Activated CD8-positive, alpha-beta memory T cell treated with anti-CD3 and anti-CD28 coated beads for 1 hour (primary cell): ENCODE measurements around the gene ZNF532.
"Not testable (repeated sequence)": the region's sequence is repeated elsewhere in the genome, so short reads cannot be mapped to it uniquely, and the experiment has no call there.

Experiments used
- DNase-seq, 2 donors: peaks; one replicate each; pipeline ENCODE4 v3.0.0-alpha.2; 2020; ENCODE audit warnings: low read depth in 1 of 2; ENCODE audit errors: extremely low read depth in 1 of 2

ZNF532 gene, protein sequence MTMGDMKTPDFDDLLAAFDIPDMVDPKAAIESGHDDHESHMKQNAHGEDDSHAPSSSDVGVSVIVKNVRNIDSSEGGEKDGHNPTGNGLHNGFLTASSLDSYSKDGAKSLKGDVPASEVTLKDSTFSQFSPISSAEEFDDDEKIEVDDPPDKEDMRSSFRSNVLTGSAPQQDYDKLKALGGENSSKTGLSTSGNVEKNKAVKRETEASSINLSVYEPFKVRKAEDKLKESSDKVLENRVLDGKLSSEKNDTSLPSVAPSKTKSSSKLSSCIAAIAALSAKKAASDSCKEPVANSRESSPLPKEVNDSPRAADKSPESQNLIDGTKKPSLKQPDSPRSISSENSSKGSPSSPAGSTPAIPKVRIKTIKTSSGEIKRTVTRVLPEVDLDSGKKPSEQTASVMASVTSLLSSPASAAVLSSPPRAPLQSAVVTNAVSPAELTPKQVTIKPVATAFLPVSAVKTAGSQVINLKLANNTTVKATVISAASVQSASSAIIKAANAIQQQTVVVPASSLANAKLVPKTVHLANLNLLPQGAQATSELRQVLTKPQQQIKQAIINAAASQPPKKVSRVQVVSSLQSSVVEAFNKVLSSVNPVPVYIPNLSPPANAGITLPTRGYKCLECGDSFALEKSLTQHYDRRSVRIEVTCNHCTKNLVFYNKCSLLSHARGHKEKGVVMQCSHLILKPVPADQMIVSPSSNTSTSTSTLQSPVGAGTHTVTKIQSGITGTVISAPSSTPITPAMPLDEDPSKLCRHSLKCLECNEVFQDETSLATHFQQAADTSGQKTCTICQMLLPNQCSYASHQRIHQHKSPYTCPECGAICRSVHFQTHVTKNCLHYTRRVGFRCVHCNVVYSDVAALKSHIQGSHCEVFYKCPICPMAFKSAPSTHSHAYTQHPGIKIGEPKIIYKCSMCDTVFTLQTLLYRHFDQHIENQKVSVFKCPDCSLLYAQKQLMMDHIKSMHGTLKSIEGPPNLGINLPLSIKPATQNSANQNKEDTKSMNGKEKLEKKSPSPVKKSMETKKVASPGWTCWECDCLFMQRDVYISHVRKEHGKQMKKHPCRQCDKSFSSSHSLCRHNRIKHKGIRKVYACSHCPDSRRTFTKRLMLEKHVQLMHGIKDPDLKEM (N-terminal part only)

DNA sequence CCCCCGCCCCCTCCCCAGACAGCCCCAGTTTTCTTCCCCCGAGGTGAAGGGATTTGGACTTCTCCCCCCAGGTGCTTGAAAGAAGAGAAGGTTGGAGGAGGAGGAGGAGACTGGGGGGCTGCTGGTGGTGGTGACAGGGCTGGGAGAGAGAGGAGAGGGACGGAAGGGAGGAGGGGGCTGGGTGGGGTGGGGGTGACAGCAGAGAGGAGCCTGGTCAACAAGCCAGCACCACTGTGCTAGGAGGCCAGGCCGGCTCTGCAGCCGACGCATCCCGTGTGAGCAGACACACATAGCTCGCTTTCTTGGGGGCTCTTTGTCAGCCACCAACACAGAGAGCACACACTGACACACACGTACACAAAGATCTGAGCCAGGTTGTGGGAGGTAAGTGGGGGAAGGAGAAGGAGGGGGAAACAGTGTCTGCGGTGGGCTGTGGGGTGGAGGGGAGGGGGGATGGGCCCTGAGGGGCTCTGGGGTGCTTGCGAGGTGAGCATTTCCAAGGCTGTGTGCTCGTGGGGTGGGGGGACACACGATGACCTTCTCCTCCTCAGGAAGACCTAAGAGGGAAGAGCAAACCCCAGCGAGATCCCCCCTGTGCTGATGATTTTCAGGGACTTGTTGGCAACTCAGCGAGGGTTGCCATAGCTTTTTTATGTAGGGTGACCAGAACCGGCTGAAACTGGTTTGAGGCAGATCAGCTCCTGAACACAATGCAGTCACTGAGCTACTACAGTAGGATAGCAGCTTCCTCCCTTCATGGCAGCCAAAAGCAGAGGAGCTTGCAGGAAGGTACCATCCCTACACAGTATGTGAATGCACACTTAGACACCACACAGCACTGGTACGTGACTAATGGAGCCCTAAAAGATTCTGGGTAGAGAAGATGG lies at the start of gene ZNF532:
TSS of gene ZNF532 (plus strand) at position 732 of the 887 bp plus-strand sequence. CDS start 53,411 bp downstream, outside the sequence.
- DNase-seq: no peak

DNA sequence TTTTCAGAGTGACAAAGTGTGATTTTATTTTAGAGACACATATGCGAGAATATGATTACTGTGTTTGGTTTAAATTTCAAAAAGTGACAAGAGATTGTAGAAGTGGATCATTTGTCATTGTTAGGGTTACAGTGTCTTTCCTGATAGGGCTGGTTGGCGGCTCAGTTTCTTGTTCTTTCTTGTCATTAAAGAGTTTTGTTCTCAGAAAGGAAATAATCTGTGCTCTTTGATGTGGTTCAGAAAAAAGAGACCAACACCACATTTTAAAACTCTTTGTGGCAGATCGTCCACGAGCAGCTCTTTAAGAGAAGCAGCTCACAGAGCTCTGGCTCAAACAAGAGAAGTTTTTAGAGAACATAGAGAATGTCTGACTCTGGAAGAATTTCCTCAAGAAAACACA lies 45.6 kb upstream of the ZNF532 start:
- peak in 1 of 2 donors; percentile 1 for DNase-seq

DNA sequence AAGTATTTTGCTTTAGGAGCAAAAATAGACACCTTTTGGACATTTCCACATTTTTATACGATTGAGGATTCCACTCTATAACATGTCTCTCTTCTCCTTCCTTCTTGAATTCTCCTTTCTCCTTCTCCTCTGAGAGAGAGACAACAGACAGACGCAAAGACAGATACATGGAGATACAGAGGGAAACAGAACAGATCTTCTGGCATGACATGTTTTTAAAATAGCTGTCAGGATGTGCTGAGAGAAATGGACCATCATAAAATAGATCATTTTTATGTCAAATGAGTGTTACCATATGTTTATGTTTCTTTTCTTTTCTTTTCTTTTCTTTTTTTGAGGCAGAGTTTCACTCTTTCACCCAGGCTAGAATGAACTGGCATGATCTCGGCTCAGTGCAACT lies 44.4 kb upstream of the ZNF532 start:
- DNase-seq: no peak

DNA sequence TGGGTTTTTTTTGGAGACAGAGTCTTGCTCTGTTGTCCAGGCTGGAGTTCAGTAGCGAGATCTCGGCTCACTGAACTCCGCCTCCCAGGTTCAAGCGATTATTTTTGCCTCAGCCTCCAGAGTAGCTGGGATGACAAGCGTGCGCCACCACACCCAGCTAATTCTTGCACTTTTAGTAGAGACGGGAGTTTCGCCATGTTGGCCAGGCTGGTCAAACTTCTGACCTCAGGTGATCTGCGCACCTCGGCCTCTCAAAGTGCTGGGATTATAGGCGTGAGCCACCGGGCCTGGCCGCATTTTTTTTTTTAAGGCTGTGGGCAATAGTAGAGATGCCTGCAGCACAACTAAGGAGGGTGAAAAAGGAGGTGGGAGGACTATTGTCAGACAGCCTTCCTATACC lies 41.7 kb upstream of the ZNF532 start:
- no peak for DNase-seq

DNA sequence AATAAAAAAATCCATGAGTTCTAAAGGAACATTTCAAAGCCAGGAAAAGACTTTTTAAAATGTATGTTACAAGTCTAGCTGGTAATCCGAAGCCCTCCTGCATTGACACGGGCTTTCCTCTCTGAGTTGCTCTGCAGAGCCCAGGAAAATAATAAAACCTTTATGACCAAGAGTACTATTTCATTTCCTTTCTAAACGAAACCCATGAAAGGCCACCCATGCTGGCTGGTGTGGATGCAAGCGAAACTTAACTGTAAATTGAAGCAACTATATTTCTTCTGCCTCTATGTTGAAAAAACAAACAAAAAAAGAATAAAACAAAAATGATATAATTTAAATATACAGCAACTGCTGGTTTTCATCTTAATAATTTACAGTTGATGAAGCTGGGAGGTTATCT lies 41.3 kb upstream of the ZNF532 start:
- DNase-seq: no peak

DNA sequence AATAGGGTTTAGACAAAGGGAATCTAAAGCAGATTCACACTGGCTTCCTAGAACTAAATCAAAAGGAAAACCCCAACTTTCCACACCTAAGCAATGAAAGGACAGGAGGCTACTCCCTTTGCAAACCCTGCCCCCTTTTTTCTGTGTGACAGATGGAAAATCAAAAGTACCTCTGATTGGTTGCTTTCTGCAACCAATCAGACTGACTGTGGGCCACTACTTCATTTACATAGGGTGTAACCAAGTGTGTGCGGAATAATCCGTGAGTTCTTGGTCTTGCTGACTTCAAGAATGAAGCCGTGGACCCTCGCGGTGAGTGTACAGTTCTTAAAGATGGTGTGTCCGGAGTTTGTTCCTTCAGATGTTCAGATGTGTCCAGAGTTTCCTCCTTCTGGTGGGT lies 37.8 kb upstream of the ZNF532 start:
- not testable (repeated sequence) for DNase-seq

DNA sequence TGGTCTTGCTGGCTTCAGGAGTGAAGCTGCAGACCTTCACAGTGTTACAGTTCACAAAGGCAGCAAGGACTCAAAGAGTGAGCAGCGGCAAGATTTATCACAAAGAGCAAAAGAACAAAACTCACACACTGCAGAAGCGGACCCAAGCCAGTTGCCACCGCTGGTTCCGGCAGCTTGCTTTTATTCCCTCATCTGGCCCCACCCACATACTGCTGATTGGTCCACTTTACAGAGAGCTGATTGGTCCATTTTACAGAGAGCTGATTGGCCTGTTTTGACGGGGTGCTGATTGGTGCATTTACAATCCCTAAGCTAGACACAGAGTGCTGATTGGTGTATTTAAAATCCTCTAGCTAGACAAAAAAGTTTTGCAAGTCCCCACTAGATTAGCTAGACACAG lies 37.2 kb upstream of the ZNF532 start:
- no peak for DNase-seq

DNA sequence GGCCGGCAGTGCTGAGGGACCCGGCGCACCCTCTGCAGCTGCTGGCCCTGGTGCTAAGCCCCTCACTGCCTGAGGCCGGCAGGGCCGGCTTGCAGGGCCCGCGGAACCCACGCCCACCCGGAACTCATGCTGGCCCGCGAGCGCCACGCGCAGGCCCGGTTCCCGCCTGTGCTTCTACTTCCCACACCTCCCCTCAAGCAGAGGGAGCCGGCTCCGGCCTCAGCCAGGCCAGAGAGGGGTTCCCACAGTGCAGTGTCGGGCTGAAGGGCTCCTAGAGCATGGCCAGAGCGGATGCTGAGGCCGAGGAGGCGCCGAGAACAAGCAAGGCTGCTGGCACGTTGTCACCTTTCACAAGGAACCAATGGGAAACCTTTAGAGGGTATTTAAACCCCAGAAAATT lies 36.8 kb upstream of the ZNF532 start:
- DNase-seq: no peak

DNA sequence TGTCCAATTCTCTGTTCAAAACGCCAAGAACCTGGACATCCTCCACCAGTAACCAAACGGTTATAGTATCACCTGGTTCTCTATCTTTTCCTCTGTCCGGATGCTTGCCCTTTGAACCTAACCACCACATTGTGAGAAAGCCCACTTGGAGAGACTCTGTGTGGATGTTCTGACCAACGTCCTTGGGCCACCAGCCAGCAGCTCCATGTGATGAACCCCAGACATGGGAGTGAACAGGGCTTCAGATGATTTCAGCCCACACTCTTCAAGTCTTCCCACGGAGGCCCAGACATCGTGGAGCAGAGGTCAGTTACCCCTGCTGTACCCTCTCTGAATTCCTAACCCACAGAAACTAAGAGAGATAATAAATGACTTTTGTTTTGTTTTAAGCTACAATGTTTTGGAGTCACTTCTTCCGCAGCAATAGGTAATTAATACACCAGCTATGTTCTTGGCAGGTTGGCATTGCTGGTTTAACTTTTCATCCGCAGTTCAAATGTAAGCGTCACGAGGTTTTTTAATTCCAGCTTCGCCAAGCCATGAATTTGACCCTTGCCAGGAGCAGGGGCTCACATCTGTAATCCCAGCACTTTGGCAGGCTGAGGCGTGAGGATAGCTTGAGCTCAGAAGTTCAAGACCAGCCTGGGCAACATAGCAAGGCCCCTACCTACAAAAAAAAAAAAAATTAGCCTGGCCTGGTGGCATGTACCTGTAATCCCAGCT lies 36.1 kb upstream of the ZNF532 start:
- DNase-seq: no peak

DNA sequence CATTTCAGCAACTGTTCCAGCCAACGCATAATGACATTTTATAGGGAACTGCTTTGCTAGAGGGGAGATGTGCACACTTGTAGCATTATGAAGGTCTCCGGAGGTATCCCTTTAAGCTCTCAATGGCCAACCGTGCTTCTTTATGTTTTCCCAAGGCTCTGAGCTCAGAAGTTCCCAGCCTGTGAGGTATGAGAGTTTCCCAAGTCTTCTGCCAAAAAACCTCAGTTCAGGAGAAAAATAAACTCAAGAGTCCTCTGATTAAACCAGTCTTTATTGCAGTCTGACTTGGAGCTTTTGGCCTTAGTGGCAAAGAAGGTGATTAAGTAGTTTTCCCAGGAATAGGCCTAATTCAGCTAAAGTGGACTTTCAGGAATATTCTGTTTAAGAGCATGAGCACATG lies 35.4 kb upstream of the ZNF532 start:
- DNase-seq: no peak

DNA sequence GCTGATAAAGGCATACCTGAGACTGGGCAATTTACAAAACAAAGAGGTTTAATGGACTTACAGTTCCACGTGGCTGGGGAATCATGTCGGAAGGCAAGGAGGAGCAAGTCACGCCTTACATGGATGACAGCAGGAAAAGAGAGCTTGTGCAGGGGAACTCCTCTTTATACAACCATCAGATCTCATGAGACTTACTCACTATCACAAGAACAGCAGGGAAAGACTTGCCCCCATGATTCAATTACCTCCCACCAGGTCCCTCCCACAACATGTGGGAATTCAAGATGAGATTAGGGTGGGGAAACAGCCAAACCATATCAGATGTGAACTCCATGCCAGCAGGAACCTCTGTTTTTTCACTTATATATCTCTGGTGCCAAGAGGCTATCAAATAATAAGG lies 34.8 kb upstream of the ZNF532 start:
- DNase-seq: not testable (repeated sequence)

DNA sequence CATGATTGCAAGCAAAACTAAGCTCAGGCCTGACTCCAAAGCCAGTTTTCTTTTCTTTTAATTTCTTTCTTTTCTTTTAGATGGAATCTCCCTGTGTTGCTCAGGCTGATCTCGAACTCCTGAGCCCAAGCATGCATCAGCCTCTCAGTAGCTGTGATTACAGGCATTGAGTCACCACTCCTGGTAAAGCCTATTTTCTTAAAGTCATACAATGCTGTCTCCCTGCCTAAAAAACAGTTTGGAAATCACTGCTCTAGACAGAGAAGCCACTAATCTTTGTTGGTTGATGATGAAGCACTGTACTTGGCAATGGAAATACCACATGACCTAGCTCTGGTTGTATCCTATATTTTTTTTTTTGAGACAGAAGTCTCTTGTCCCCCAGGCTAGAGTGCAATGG lies 33.1 kb upstream of the ZNF532 start:
- no peak for DNase-seq

DNA sequence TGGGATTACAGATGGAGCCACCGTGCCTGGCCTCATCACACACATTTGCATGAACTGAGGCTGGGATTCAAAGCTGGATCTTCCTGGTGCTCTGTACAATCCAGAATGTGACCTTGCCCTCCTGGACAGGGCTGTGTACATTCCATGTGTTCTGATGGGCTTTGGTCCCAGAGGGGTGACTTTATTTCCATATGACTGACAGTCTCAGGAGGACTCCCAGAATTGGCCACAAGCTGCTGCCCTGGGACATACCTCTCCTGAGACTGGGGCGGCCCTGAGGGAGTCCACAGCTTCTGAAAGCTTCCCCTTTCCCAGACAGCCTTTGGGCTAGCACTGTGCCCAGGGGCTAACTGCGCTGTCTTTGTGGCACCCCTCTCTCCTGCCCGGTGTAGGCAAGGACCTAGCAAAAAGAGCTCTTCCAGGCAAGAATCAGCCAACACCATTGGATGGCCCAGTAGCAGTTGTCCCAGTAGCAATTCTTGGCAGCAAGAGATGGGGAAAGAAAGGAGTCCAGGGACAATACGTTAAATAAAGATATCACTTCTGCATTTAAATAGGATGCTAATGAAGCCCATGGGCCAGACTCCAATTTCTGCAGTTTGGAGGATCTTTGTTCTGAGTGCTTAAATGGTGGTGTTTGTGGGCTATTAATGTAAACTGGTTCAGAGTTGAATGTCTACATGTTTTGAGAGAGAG lies 26.4 kb upstream of the ZNF532 start:
- no peak for DNase-seq

DNA sequence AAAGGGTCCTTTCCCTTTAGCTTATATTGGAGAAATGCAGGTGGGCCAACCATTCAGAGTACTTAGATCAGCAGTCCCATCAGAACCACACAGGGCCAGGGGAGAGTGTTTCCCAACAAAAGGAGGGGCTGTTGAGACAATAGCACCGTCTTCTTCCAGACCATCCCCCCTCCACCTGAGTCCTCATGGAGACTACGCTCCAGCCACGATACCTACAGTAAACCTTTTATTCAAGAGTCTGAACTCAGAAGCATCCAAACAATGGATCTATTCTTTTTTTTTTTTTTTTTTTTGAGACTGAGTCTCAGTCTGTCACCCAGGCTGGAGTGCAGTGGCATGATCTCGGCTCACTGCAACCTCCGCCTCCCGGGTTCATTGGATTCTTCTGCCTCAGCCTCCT lies 25.7 kb upstream of the ZNF532 start:
- no peak for DNase-seq

DNA sequence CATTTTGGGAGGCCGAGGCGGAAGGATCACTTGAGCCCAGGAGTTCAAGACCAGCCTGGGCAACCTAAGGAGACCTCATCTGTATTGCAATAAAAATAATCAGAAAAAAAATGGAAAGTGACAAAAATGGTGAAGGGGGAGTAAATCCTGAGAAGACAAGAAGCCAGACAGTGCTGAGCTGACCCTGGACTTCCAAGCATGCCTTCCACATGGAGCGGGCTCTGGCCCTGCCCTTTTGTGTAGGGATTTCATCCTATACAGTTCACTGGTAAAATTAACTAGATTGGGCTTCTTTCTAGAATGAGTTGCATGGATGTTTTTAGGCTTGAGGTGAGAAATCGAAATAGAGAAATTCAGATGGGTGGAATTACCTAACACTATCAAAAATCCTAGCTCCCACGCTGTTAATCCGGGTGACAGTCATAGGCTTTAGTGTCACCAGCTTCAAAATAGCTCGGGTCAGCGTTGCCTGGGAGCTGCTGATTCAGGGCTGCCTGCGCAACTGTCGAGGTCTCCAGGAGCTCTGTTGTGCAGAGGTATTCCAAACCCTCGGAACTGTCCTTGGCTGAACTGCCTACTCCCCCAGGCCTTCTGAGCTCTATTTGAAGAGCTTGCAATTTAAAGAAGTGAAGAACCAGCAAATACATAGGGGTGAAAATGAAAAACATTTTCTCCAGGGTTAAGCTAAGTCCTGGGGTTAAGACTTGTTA lies 21.5 kb upstream of the ZNF532 start:
- DNase-seq: no peak

DNA sequence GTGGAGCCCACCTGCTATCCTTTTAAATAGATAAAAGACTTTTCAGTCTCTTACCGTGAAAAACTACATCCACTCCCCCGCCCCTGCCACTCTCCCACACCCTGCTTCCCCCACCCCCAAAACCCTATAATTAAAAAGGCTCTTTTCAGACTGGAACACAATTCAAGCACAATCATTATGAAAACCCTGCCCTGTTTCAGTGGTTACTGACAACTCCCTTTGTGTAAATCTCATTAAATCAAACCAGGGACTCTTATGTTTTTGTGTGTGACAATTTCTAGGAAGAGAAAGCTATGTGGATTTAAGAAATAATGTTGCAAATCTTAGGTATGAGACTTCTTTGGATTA lies 21.0 kb upstream of the ZNF532 start:
- no peak for DNase-seq

DNA sequence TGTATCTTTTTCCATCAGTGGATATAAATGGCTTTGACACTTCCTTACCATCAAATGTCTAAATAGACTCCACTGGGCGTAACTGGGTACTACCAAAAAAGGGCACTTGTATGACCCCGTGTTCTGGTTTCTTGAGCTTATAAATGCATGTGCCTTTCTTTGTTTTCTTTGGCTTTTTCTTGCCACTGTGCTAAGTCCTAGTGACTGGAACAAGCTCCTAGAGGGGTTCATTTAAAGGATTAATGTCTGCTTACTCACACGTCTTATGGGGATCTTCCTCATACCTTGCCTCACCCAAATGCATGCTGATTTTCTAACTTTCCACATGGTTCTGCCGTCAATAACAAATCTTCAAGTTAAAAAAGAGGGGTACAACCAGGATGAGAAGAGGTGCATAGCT lies 19.8 kb upstream of the ZNF532 start:
- DNase-seq: no peak

DNA sequence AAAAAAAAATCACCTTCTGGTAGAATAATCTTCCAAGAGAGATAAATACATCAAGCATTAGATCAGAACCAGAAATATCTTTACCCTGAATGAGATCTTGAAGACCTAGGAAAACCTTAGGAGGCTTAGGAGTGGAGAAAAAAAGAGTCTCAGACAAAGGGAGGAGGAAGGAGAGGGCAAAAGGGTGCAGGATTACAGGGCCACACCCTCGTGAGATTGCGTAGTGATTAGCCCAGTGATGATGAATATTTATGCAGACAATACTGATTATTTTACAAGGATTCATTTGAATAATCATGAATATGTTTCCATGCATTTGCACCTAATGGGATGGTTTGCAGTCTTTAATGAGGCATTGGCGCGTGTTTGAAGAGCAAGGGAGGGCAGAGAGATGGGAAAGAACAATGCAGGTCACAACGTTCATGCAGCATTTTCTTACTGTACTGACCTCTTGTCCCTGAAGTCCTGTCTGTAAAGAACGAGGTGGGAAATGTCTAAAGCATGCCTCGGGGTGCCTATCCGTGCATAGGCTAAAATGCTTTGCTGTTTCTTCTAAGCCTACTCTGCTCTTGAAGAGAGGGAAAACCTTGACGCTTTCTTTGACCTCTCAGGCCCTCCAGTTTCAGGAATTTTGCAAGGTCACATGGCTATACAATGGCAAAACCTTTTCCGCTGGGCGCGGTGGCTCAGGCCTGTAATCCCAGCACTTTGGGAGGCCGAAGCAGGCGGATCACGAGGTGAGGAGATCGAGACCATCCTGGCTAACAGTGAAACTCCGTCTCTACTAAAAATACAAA lies 18.6 kb upstream of the ZNF532 start:
- no peak for DNase-seq
